Ishikawa (cell line): ENCODE measurements around the gene RNF150.

Experiments
- CEBPB ChIP-seq: IDR thresholded peaks from 2 replicates; pipeline ENCODE4 v1.6.1; 2012
- CREB1 ChIP-seq: IDR thresholded peaks from 2 replicates; pipeline ENCODE4 v1.6.1; 2012; ENCODE audit warnings: low read depth
- EGR1 ChIP-seq: IDR thresholded peaks from 2 replicates; pipeline ENCODE4 v1.6.1; 2012
- EP300 ChIP-seq: IDR thresholded peaks from 2 replicates; pipeline ENCODE4 v1.6.1; 2012; ENCODE audit warnings: borderline replicate concordance
- FOXM1 ChIP-seq: IDR thresholded peaks from 2 replicates; pipeline ENCODE4 v1.6.1; 2012; ENCODE audit warnings: low read depth, borderline replicate concordance
- MAX ChIP-seq: IDR thresholded peaks from 2 replicates; pipeline ENCODE4 v1.6.1; 2012
- NFIC ChIP-seq: IDR thresholded peaks from 2 replicates; pipeline ENCODE4 v1.6.1; 2012
- RAD21 ChIP-seq: IDR thresholded peaks from 2 replicates; pipeline ENCODE4 v1.6.1; 2012; ENCODE audit warnings: low read depth
- TAF1 ChIP-seq: IDR thresholded peaks from 2 replicates; pipeline ENCODE4 v1.6.1; 2012; ENCODE audit warnings: low read depth, mild to moderate bottlenecking
- TCF12 ChIP-seq: IDR thresholded peaks from 2 replicates; pipeline ENCODE4 v1.6.1; 2012; ENCODE audit warnings: low read depth
- TEAD4 ChIP-seq: IDR thresholded peaks from 2 replicates; pipeline ENCODE4 v1.6.1; 2012
- USF1 ChIP-seq: IDR thresholded peaks from 2 replicates; pipeline ENCODE4 v1.6.1; 2012
- YY1 ChIP-seq: IDR thresholded peaks from 2 replicates; pipeline ENCODE4 v1.6.1; 2012; ENCODE audit warnings: low read depth
- ZBTB7A ChIP-seq: IDR thresholded peaks from 2 replicates; pipeline ENCODE4 v1.6.1; 2012; ENCODE audit warnings: low read depth
- TF ChIP-seq, protein P1 (sequence below): IDR thresholded peaks from 2 replicates; pipeline ENCODE4 v1.6.1; 2012; ENCODE audit warnings: low read depth, mild to moderate bottlenecking

The RNF150 gene

DNA sequence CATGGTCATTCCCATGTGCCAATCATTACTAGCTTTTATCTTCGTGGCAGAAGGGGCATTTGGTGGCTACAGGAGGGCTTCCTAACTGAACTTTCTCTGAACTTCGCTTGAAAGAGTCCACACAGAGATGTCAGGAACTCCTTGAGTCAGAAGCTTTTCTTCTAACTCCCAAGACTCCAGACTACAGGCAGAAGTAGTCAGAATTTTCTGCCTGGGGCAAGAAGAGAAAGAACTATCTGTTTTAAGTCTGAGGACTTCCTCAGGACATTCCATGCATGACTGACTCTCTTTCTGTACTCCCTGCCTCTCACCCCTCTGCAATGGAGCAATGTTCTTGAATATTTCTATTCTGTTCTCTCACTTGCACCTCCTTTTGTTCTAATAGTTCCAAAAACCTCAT, 206.6 kb downstream of the RNF150 start:
- no peak for TF ChIP-seq CREB1
- no peak for TF ChIP-seq TEAD4
- TF ChIP-seq TCF12: no peak
- TF ChIP-seq USF1: no peak
- no peak for TF ChIP-seq NFIC
- no peak for TF ChIP-seq MAX
- TF ChIP-seq, protein P1, sequence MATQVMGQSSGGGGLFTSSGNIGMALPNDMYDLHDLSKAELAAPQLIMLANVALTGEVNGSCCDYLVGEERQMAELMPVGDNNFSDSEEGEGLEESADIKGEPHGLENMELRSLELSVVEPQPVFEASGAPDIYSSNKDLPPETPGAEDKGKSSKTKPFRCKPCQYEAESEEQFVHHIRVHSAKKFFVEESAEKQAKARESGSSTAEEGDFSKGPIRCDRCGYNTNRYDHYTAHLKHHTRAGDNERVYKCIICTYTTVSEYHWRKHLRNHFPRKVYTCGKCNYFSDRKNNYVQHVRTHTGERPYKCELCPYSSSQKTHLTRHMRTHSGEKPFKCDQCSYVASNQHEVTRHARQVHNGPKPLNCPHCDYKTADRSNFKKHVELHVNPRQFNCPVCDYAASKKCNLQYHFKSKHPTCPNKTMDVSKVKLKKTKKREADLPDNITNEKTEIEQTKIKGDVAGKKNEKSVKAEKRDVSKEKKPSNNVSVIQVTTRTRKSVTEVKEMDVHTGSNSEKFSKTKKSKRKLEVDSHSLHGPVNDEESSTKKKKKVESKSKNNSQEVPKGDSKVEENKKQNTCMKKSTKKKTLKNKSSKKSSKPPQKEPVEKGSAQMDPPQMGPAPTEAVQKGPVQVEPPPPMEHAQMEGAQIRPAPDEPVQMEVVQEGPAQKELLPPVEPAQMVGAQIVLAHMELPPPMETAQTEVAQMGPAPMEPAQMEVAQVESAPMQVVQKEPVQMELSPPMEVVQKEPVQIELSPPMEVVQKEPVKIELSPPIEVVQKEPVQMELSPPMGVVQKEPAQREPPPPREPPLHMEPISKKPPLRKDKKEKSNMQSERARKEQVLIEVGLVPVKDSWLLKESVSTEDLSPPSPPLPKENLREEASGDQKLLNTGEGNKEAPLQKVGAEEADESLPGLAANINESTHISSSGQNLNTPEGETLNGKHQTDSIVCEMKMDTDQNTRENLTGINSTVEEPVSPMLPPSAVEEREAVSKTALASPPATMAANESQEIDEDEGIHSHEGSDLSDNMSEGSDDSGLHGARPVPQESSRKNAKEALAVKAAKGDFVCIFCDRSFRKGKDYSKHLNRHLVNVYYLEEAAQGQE: no peak
- no peak for TF ChIP-seq TAF1
- TF ChIP-seq RAD21: no peak
- no peak for TF ChIP-seq ZBTB7A
- no peak for TF ChIP-seq CEBPB

DNA sequence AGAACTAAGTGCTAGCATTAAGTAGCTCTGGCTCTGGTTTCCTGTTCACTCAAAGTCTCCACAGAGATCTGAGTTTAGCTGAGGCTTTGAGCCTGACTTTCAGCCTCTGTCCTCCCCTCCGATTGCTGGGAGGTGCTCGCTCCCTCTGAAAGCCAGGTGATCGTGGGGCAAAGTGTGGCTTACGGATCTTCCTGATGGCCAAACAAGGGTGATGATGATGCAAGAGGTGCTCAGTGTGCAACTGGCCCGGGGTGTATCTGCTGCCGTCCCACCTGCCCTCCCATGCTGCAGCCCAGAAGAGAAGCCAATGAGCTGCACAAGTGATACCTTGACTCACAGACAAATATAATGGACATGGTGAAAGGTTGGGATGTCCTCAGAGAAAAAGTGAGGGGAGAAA, 207.9 kb downstream of the RNF150 start:
- no peak for TF ChIP-seq CREB1
- TF ChIP-seq CEBPB: no peak
- TF ChIP-seq, protein P1: no peak
- no peak for TF ChIP-seq EP300
- TF ChIP-seq RAD21: no peak
- TF ChIP-seq USF1: no peak

DNA sequence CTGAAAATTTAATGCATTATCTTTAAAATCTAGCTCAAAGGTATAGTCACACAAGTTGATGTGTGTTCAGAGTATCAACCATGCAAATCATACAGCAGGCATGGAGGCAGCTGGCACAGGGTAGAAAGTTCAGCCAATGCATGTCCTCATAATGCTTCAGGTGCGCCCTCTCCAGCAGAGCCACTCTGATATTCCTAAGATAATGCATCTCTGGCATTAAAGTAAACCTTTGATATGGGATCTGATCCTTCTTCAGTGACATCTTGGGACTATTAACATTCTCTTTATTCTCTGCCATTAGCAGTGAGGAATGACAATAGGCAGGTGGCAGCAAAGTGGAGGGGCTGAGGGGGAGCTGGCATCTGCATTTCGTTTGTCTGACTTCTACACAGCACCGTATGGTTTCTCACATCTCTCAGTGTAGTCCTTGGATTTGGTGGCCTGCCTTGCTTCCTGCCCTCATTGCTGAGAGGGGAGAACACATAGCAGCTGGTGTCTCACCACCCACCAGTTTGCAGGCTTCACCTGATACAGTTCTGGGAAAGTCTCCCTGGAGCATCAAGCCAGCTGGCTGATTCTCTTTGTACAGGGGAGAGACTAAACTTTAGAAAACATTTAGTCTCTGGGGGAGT, 208.4 kb downstream of the RNF150 start:
- TF ChIP-seq CREB1 (no peak), MAX (no peak), NFIC (no peak), EGR1 (no peak), YY1 (no peak), TAF1 (no peak), USF1 (no peak), TCF12 (no peak)

GRCh38 chr4:140906993-140907962, 226.0 kb downstream of the RNF150 start:
- TF ChIP-seq NFIC (no peak), EGR1 (no peak), FOXM1 (no peak), TAF1 (no peak), USF1 (no peak), EP300 (no peak), TCF12 (no peak), TEAD4 (no peak), CREB1 (no peak), ZBTB7A (no peak), MAX (no peak), RAD21 (no peak)
